NCI-H1930 (cell line): ENCODE results near the gene METAP1D.

Experiments used
- DNase-seq, 2 experiments: peaks; one replicate each; lab custom pipeline; 2025; lab: John Stamatoyannopoulos, UW

METAP1D gene

GRCh38 chr2:172080641-172081220, 81.0 kb downstream of the METAP1D start:
- DNase-seq: no peak

GRCh38 chr2:172081221-172082022, 81.7 kb downstream of the METAP1D start:
- no peak for DNase-seq

DNA sequence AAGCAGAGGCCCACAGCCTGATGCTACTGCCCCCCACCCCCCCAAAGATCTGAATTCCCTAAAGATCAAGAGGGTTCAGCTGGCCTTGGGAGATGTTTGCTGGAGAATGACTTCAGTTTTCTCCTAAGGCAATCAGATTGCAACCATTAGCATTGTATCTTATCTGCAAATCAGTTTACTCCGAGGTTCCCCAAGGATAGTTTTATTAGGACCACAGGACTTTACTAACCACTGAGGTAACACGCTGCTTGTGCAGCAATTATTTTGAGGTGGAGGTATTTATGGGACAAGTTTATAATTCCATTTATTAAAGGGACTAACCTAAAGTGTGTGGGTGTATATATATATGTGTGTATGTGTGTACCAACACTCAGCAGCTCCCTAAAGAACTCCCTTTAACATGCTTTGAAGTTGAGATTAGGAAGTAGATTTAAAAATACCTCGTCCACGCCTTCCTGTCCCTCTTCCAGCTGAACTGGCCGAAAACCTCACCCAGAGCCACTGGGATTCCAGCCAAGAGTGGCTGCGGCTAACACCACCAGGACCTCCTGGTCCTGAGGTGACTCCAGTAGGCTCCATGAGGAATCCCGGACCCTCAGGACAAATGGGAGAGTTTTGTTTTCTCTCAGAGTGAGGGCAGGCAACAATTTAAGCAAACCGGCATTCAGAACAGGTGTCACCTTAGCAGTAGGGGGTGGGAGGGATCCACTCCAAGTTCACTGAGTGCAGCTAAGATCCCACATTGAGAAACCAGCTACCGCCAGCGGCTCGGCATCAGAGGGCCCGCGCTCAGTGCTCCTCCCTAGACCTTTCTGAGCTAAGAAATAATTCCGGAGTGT, 82.6 kb downstream of the METAP1D start:
- DNase-seq: no peak

- no peak for DNase-seq
These were observed 83.3 kb downstream of the METAP1D start for GRCh38 chr2:172082944-172083627.

DNA sequence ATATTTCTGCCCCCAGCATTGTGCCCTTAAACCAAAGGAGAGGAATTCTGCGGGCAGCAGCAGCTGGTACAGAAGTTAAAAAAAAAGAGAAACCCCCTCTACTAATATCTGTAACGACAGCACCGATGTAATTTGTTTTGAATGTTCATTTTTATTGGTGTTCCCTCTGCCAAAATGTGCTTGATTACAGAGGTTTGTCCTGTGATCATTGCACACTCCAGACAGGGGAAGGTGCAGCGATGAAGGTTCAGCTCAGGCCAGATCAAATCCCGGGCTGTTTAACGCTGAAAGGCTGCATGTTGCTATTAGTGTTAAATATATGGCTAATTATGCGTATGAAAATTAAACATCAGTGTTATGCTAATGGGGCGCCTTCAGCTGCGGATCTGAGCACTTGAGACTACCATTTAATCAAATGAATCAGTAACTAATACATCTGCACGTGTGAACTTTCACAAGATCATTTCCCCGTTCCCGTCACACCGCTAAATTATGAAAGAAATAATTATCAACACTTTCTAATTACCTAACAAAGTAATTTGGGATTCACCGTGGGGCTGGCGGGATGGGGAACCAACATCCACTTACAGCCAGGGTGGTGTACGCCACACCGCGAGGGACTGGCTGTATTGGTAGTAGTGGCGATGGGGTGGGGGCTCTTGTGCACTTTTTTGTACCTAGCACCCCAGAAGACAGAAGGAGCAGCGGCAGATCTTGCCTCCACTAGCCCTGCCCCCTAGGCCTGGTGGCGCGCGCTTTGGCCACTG, 84.1 kb downstream of the METAP1D start:
- no peak for DNase-seq

GRCh38 chr2:172084395-172084644, 84.6 kb downstream of the METAP1D start:
- no peak for DNase-seq

DNA sequence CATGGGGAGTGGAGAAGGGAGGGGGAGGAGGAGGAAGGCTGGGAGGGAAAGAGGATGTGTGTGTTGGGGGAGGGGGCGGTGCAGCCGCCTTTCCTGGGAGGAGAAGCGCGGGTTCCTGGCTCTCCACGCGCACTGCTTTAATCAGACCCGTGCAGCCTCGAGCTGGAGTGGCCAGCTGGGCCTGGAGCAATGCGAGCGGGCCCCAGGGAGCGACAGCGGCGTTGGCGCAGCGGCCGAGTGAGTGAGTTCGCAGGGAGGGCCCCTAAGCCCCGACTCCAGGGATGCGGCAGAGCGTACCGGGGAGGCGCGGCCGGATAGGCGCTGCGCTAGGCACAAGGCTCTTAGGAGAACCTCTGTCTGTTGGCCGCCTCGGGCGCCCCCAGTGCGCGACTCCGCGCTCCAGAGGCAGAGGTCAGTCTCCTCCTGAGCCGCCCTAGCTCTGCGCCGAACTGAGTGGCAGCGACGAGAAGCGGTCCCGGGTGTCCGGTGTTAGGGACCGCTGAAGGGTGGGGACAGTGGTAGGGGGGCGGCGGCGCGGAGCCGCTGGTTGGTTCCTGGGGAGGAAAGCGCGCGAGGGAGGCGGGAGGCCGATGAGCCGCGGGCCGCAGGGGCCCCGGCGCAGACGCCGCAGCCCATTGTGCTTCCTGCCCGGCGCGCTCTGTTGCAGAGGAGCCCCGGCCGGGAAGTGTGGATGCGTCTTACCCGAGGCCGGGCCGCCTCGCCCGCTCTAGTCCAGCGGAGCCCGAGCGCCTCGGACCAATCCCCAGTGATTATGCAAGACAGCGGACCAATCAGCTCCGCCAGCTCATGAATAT, 85.1 kb downstream of the METAP1D start:
- DNase-seq: peak; percentile 93 to 97

DNA sequence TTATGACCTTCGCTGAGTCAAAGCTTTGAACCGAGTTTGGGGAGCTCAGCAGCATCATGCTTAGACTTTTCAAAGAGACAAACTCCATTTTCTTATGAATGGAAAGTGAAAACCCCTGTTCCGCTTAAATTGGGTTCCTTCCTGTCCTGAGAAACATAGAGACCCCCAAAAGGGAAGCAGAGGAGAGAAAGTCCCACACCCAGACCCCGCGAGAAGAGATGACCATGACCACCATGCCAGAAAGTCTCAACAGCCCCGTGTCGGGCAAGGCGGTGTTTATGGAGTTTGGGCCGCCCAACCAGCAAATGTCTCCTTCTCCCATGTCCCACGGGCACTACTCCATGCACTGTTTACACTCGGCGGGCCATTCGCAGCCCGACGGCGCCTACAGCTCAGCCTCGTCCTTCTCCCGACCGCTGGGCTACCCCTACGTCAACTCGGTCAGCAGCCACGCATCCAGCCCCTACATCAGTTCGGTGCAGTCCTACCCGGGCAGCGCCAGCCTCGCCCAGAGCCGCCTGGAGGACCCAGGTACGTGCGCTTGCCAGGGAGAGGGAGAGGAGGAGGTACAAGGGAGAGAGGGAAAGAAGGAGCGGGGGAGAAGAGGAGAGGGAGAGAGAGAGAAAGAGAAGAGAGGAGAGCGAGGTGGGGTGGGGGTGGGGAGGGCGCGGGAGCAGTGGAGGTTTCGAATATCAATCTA, 85.9 kb downstream of the METAP1D start, which contains the start of gene DLX1:
Gene DLX1 (plus strand): TSS at position 48 of the 700 bp plus-strand sequence. CDS start 171 bp downstream, at position 219.
- no peak for DNase-seq

GRCh38 chr2:172086241-172087206, 86.8 kb downstream of the METAP1D start:
- no peak for DNase-seq

DNA sequence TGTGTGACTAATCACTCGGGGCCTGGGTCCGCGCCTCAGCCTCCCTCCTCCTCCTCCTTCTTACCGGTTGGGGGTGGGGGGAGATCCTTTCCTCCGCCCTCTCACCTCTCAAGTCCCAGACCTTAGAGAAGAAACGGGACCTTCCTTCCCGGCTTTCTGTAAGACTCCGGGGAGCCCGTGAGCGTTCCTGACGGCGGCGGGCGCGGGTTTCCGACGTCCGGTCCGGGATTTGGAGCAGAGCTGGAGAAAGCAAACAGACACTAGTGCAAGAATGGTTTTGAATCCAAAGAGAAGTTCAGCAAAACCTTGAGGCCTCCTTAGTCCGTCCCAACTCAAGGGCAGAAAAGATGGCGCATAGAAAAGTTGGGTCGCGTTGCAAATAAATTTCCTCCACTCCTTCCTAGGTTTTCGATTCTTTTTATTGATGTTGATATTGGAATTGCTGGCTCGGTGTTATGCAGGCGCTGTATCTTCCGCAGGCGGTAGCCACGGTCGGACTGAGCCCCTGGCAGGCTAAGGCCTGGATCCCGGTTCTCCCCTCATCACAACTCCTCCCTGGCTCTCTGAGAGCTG, 87.5 kb downstream of the METAP1D start:
- no peak for DNase-seq

GRCh38 chr2:172087780-172088244, 88.1 kb downstream of the METAP1D start:
- DNase-seq: no peak

DNA sequence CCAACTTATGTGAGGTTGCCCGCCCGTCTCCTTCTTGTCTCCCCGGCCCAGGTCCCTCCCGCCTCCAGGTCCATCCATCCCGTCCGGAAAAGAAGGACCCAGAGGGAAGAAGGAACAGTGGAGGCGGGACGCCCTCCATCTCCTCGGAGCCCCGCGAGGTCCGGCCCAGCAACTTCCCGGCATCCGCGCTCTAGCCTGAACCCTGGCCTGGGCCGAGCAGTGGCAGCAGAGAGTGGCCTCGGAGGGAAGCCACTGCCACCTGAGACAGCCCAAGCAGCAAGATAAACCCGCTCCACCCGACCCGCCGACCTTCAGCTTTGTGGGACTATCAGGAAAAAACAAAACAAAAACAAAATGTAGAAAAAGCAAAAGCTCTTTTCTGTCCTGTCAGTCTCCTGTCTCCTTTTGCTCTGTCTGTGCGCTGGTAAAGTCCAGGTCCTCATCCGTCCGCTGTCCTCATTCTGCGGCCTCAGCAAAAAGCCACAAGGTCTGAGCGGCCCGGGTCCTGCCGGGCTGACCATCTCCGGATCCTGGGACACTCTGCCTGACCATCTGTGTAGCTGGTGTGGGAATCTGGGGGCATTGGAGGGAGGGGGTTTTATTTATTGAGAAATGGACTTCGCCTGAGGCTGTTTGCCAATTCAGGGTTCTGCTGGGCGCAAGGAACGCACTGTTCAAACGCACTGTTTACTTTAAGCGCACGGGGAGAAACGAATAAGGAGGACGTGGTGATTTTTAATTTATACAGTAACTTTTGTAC, 88.7 kb downstream of the METAP1D start:
- DNase-seq: no peak

DNA sequence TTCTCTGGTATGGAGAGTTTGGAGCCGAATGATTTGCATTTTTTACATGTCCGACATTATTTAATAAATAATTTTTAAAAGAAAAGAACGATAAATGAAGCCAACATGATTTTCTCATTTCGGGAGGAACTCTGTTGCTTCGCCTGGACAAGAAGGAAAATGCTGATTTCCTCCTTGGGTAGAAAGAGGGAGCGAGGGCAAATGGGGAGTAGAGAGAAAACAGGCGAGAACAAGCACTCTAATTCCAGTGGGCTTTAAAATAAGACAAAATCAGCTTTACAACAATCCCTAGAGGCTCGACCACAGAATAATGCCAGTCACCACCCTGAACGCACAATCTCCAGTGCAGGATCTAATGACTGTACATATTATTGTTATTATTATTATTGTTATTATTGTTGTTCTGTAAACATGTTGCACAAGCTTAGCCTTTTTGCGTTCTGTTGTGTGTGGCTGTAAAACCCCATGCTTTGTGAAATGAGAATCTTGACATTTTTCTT, 89.3 kb downstream of the METAP1D start:
- no peak for DNase-seq

GRCh38 chr2:172089633-172090032, 89.9 kb downstream of the METAP1D start:
- no peak for DNase-seq

GRCh38 chr2:172090044-172090961, 90.5 kb downstream of the METAP1D start:
- no peak for DNase-seq

- no peak for DNase-seq
These were observed 91.4 kb downstream of the METAP1D start for GRCh38 chr2:172091000-172091641.
